PC-3 (cell line): Measurements from ENCODE around the gene HERPUD1. TPM values are rescaled to one million over a fixed set of nuclear protein-coding genes. Genes with fewer than 3 reads are reported as not detected.

ENCODE experiments used
- ATAC-seq: fragments of 200-7000 bp; cut with Tn5 transposase; 2 replicates; pipeline ENCODE4 v1.9.1; 2020; ENCODE audit warnings: mild to moderate bottlenecking, moderate library complexity
- BruUV-seq: library from RNA; stranded (reverse); fragments of 400-500 nt; replicated peaks from 2 replicates; lab custom pipeline; 2021; lab: Mats Ljungman, UMichigan
- CTCF ChIA-PET: fragments of 300-600 bp; sonication (Branson Sonifier 250); formaldehyde crosslinking; loops from one replicate; lab custom pipeline; 2022; ENCODE audit warnings: antibody characterized with exemption; lab: Charles Lee
- POLR2A ChIA-PET: fragments of 300-600 bp; sonication (Branson Sonifier 250); formaldehyde crosslinking; loops from one replicate; lab custom pipeline; 2022; ENCODE audit warnings: antibody characterized with exemption; ENCODE audit not compliant: unreplicated experiment; lab: Charles Lee
- DNase-seq: peaks from one replicate; pipeline ENCODE4 v3.0.0-alpha.2; 2015
- H2AFZ ChIP-seq: fragments of 300-600 bp; sonication (generic); 2 replicates; pipeline ENCODE4 v1.6.0; 2016; ENCODE audit warnings: antibody characterized with exemption, low read length
- H3F3A ChIP-seq: fragments of 300-600 bp; sonication (generic); one replicate; pipeline ENCODE4 v1.6.0; 2017; ENCODE audit warnings: antibody characterized with exemption, low read length, control low read depth, mild to moderate bottlenecking; ENCODE audit not compliant: unreplicated experiment
- H3K27ac ChIP-seq: fragments of 300-600 bp; sonication (generic); 2 replicates; pipeline ENCODE4 v1.5.1; 2016; ENCODE audit warnings: mild to moderate bottlenecking, low read length
- H3K27me3 ChIP-seq: fragments of 300-600 bp; sonication (generic); 2 replicates; pipeline ENCODE4 v1.6.1; 2016; ENCODE audit warnings: low read length, mixed read lengths
- H3K36me3 ChIP-seq: fragments of 300-600 bp; sonication (generic); 2 replicates; pipeline ENCODE4 v1.6.1; 2016; ENCODE audit warnings: low read depth, mixed run types, low read length, mixed read lengths
- H3K4me1 ChIP-seq: fragments of 300-600 bp; sonication (generic); 2 replicates; pipeline ENCODE4 v1.5.1; 2016; ENCODE audit warnings: low read length; ENCODE audit not compliant: insufficient read depth
- H3K4me2 ChIP-seq: fragments of 300-600 bp; sonication (generic); 2 replicates; pipeline ENCODE4 v1.6.0; 2016; ENCODE audit warnings: low read length
- H3K4me3 ChIP-seq: fragments of 300-600 bp; sonication (generic); 2 replicates; pipeline ENCODE4 v1.5.1; 2016; ENCODE audit warnings: mild to moderate bottlenecking, low read length, mixed read lengths
- H3K79me2 ChIP-seq: fragments of 300-600 bp; sonication (generic); 2 replicates; pipeline ENCODE4 v1.6.1; 2017; ENCODE audit warnings: low read length, mixed read lengths
- H3K9ac ChIP-seq: fragments of 300-600 bp; sonication (generic); 2 replicates; pipeline ENCODE4 v1.6.0; 2016; ENCODE audit warnings: mild to moderate bottlenecking, low read length
- H3K9me2 ChIP-seq: fragments of 300-600 bp; sonication (generic); replicated peaks from 2 replicates; pipeline ENCODE4 v1.6.1; 2016; ENCODE audit warnings: mixed run types, low read length, mixed read lengths
- H3K9me3 ChIP-seq: fragments of 300-600 bp; sonication (generic); 2 replicates; pipeline ENCODE4 v1.6.1; 2016; ENCODE audit warnings: low read length, mixed read lengths
- H4K20me1 ChIP-seq: fragments of 300-600 bp; sonication (generic); 2 replicates; pipeline ENCODE4 v1.6.1; 2016; ENCODE audit warnings: low read length, mixed read lengths
- EZH2 ChIP-seq: fragments of 300-600 bp; sonication (generic); IDR thresholded peaks from one replicate; pipeline ENCODE4 v1.6.1; 2017; ENCODE audit warnings: antibody characterized with exemption, mild to moderate bottlenecking, low read length; ENCODE audit not compliant: unreplicated experiment
- EZH2phosphoT487 ChIP-seq: fragments of 300-600 bp; sonication (generic); IDR thresholded peaks from 2 replicates; pipeline ENCODE4 v1.6.1; 2018; ENCODE audit warnings: mild to moderate bottlenecking, antibody characterized with exemption, low read length, borderline replicate concordance
- intact Hi-C: fragments of 100-400 bp; cut with micrococcal nuclease; formaldehyde crosslinking; loops from 2 replicates; pipeline ENCODE4 v1.9.0; 2023
- microRNA-seq: library from miRNA; unstranded; fragments of <30 nt; microRNA quantifications from one replicate; pipeline ENCODE4 v1.1.0, GENCODE V29; 2020; ENCODE audit not compliant: unreplicated experiment
- total RNA-seq: library from RNA; depleted of rRNA; stranded (reverse); fragments of >200 nt; gene quantifications from 2 replicates; pipeline ENCODE4 v1.2.3, GENCODE V29; 2014; rRNA removed
- TF ChIP-seq, protein P1 (sequence below): fragments of 300-600 bp; sonication (generic); conservative IDR thresholded peaks from 2 replicates; pipeline ENCODE4 v1.5.1; 2017; ENCODE audit warnings: antibody characterized with exemption, low read depth, mild to moderate bottlenecking, low read length

HERPUD1 gene
- total RNA-seq, 1 experiment from 2014 or later, result 54.9 TPM

DNA sequence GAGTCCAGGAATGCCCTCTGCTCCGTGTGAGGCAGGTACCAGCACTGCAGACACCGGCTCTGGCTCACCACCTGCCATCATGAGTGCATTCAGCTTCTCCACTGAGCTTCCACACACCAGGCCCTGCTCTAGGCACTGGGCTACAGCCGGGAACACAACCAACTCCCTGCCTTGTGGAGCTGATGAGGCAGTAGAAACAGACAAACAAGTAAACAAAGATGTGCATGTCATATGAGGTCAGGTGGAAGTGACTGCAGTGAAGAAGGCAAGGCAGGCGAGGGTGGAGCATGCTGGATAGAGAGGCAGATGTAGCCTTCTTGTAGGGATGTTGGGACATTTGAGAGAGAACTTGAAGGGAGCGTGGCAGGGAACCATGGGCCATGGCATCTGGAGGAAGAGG lies 62.4 kb downstream of the HERPUD1 start:
- no TSS peak for BruUV-seq
- Histone ChIP-seq H3K9me3 (no peaks in the 10 kb centered on the region), H3F3A (no peaks in the 10 kb centered on the region), H3K4me3 (no peak overlapping the region), H4K20me1 (no peaks in the 10 kb centered on the region), H3K27ac (no peak overlapping the region), H3K4me1 (peaks cover 7% of the 10 kb centered on the region), H3K9ac (no peak overlapping the region), H3K4me2 (no peak overlapping the region), H2AFZ (no peak overlapping the region), H3K27me3 (no peaks in the 10 kb centered on the region), H3K36me3 (no peaks in the 10 kb centered on the region), H3K79me2 (no peaks in the 10 kb centered on the region), H3K9me2 (no peaks in the 10 kb centered on the region)
- no peak for TF ChIP-seq EZH2
- TF ChIP-seq, protein P1, sequence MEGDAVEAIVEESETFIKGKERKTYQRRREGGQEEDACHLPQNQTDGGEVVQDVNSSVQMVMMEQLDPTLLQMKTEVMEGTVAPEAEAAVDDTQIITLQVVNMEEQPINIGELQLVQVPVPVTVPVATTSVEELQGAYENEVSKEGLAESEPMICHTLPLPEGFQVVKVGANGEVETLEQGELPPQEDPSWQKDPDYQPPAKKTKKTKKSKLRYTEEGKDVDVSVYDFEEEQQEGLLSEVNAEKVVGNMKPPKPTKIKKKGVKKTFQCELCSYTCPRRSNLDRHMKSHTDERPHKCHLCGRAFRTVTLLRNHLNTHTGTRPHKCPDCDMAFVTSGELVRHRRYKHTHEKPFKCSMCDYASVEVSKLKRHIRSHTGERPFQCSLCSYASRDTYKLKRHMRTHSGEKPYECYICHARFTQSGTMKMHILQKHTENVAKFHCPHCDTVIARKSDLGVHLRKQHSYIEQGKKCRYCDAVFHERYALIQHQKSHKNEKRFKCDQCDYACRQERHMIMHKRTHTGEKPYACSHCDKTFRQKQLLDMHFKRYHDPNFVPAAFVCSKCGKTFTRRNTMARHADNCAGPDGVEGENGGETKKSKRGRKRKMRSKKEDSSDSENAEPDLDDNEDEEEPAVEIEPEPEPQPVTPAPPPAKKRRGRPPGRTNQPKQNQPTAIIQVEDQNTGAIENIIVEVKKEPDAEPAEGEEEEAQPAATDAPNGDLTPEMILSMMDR, result no peak
- no peak for TF ChIP-seq EZH2phosphoT487
- POLR2A ChIA-PET, result no interaction called here
- DNase-seq (no peak), ATAC-seq (no peak)
- intact Hi-C loops, result no loop called here
- CTCF ChIA-PET, result no interaction called here

Small RNAs within 50 kb of the gene (microRNA-seq; reads per million reads assigned to microRNA genes)
- gene MIR6863, result not detected

Other genes starting within 250 kb of the HERPUD1 start
- gene MT1X, start 249.7 kb upstream of the HERPUD1 start, total RNA-seq, result 83.8 and 120 TPM in 2 replicates
- 94.5 and 98.6 TPM in 2 replicates for gene NUP93, start 202.0 kb upstream of the HERPUD1 start, total RNA-seq
- gene SLC12A3, start 66.9 kb upstream of the HERPUD1 start, total RNA-seq, result not detected in 2 replicates
- gene CETP, start 29.8 kb downstream of the HERPUD1 start, total RNA-seq, result not detected in 2 replicates
- gene NLRC5, start 57.4 kb downstream of the HERPUD1 start, total RNA-seq, result 0.98 and 4.4 TPM in 2 replicates
- gene CPNE2, start 160.4 kb downstream of the HERPUD1 start, total RNA-seq, result 14.5 and 18.1 TPM in 2 replicates